Heart left ventricle (tissue), 16 donors: Measurements from ENCODE around the gene SLC8B1. TPM values are rescaled to one million over a fixed set of nuclear protein-coding genes. Genes with fewer than 3 reads are reported as not detected.
A peak's percentile ranks its signal among the peaks of the same experiment; 100 is the strongest.

Experiments
- ATAC-seq, 4 donors: fragments of 200-7000 bp; cut with Tn5 transposase; one replicate each; pipeline ENCODE4 v1.9.1; 2020 to 2022; ENCODE audit warnings: moderate library complexity in 4 of 4, mild to moderate bottlenecking in 3 of 4, moderate number of reproducible peaks in 1 of 4
- DNase-seq, 5 donors: peaks; one replicate each; pipeline ENCODE4 v3.0.0-alpha.2; 2020
- H3K27ac ChIP-seq, 12 donors: fragments of 200-600 bp; sonication (generic) in 4 of 12; one replicate each; pipeline versions ENCODE4 v1.5.0 to v1.8.0; 2016 to 2022; ENCODE audit warnings: mild to moderate bottlenecking in 2 of 12
- H3K27me3 ChIP-seq, 9 donors: fragments of 200-600 bp; sonication (generic) in 2 of 9; one replicate each; pipeline versions ENCODE4 v1.5.1 to v1.8.0; 2016 to 2022; ENCODE audit warnings: mild to moderate bottlenecking in 3 of 9
- H3K36me3 ChIP-seq, 9 donors: fragments of 200-600 bp; sonication (generic) in 2 of 9; one replicate each; pipeline versions ENCODE4 v1.5.0 to v1.8.0; 2018 to 2022; ENCODE audit warnings: mild to moderate bottlenecking in 2 of 9
- H3K4me1 ChIP-seq, 12 donors: fragments of 200-600 bp; sonication (generic) in 4 of 12; one replicate each; pipeline versions ENCODE4 v1.5.0 to v1.8.0; 2016 to 2022; ENCODE audit warnings: mild to moderate bottlenecking in 3 of 12
- H3K4me3 ChIP-seq, 12 donors: fragments of 200-600 bp; sonication (generic) in 4 of 12; one replicate each; pipeline versions ENCODE4 v1.5.0 to v1.8.0; 2017 to 2022; ENCODE audit warnings: mild to moderate bottlenecking in 9 of 12, moderate library complexity in 4 of 12
- H3K9me3 ChIP-seq, 12 donors: fragments of 200-600 bp; sonication (generic) in 4 of 12; one replicate each; pipeline versions ENCODE4 v1.5.0 to v1.8.0; 2016 to 2022; ENCODE audit warnings: mild to moderate bottlenecking in 1 of 12
- POLR2A ChIP-seq, 2 donors: fragments of 450-650 bp; IDR thresholded peaks; one replicate each; pipeline ENCODE4 v1.6.1; 2017; ENCODE audit warnings: antibody characterized with exemption in 2 of 2, mild to moderate bottlenecking in 2 of 2, moderate library complexity in 2 of 2
- WGBS, 4 donors: extraction: QIAGEN DNeasy Blood & Tissue Kit in 2 of 4; methylation state at CpG; one replicate each; pipeline versions ENCODE4 v1.1.5 to v1.1.7; 2013 to 2018; 5-methylcytosine and 5-hydroxymethylcytosine counted together
- intact Hi-C, 10 donors: fragments of 100-400 bp; cut with DNase I; formaldehyde crosslinking; loops; one replicate each; pipeline versions ENCODE4 v1.11.1 to v1.14.2; 2022
- polyA plus RNA-seq, 2 donors: library from polyadenylated mRNA; stranded (reverse); fragments of 200-250 nt; gene quantifications; one replicate each; pipeline ENCODE4 v1.2.3, GENCODE V29; 2013
- total RNA-seq, 9 donors: library from RNA; depleted of rRNA in 2 of 9; stranded (reverse); fragments of >200 nt in 2 of 9; fragmentation: NEBNext Ultra II Directional in 3 of 9; extraction: Animal tissue kit (Norgen Biotek cat#: 25700) in 3 of 9; gene quantifications; one replicate each; pipeline versions ENCODE4 v1.1.0 to v1.2.4, GENCODE V29; 2016 to 2023
- TF ChIP-seq, protein P1 (sequence below), 12 donors: fragments of 200-600 bp; sonication (generic) in 4 of 12; IDR thresholded peaks; one replicate each; pipeline versions ENCODE4 v1.5.0 to v1.8.0; 2018 to 2022; ENCODE audit warnings: antibody characterized with exemption in 12 of 12, mild to moderate bottlenecking in 5 of 12
- donor health status: ischemic (EF 13 %, LVEDD 7.1; RV severe dilation, severe dysfunction).
- donor health status: healthy with polysubstance abuse.
- donor health status: DM: no; HTN: yes; CAD: no.
- donor health status: DM: no; HTN: no; CAD: no.
- donor health status: ischemic (EF 25% LVEDD 6.9; RV normal size, moderate dysfunction).
- donor health status: ischemic (EF 25% LVEDD 5.7; RV mildly dilated, moderate dysfunction).
- donor health status: healthy.
- donor health status: DM: yes; HTN: yes; CAD: no.
- donor health status: ischemic (EF 35%, LVEDD 5.7; RV mildly dilated, moderate dysfunction).
- donor health status: nonischemic (EF 11% LVEDD 7.7; RV severe dilation, severe dysfunction).
- donor health status: DM: yes; HTN: yes; CAD: no.
- donor health status: PGD.
- donor health status: ischemic (EF 29% LVEDD 5.4; RV normal size, mild dysfunction).
- donor health status: nonischemic (EF 23%, LVEDD 6.1; RV moderate dilation, normal function).

Gene SLC8B1
- total and polyA plus RNA-seq, 11 donors, result 8.8 to 33.2 (median 11.1) TPM

- Histone ChIP-seq H3K9me3 (no peaks in the 10 kb centered on the region), H3K27me3 (no peaks in the 10 kb centered on the region), H3K4me3 (no peak overlapping the region), H3K36me3 (no peaks in the 10 kb centered on the region), H3K4me1 (no peaks in the 10 kb centered on the region), H3K27ac (no peak overlapping the region)
- ATAC-seq, result no peak
- TF ChIP-seq POLR2A (IDR thresholded peaks at IDR 0.05), result no peak
- TF ChIP-seq, protein P1, sequence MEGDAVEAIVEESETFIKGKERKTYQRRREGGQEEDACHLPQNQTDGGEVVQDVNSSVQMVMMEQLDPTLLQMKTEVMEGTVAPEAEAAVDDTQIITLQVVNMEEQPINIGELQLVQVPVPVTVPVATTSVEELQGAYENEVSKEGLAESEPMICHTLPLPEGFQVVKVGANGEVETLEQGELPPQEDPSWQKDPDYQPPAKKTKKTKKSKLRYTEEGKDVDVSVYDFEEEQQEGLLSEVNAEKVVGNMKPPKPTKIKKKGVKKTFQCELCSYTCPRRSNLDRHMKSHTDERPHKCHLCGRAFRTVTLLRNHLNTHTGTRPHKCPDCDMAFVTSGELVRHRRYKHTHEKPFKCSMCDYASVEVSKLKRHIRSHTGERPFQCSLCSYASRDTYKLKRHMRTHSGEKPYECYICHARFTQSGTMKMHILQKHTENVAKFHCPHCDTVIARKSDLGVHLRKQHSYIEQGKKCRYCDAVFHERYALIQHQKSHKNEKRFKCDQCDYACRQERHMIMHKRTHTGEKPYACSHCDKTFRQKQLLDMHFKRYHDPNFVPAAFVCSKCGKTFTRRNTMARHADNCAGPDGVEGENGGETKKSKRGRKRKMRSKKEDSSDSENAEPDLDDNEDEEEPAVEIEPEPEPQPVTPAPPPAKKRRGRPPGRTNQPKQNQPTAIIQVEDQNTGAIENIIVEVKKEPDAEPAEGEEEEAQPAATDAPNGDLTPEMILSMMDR (IDR thresholded peaks at IDR 0.05), result no peak
- no peak for DNase-seq
- intact Hi-C loops, result no loop called here
Observed at GRCh38 chr12:113351089-113351488, 16.2 kb upstream of the SLC8B1 start.

- no peaks in the 10 kb centered on the region for H3K36me3 ChIP-seq
- no peak for DNase-seq
- no peaks in the 10 kb centered on the region for H3K9me3 ChIP-seq
- ATAC-seq, result peak in 1 of 4 donors; percentile 33
- no peak overlapping the region for H3K27ac ChIP-seq
- WGBS, 4 donors, result 55 to 69% (median 64%) methylated on average over 17 to 19 of the region's 19 CpGs
- H3K4me1 ChIP-seq, result no peaks in the 10 kb centered on the region
- H3K4me3 ChIP-seq, result no peak overlapping the region
- TF ChIP-seq POLR2A (IDR thresholded peaks at IDR 0.05), result no peak
- TF ChIP-seq, protein P1 (IDR thresholded peaks at IDR 0.05), result no peak
- intact Hi-C loops, result no loop called here
- H3K27me3 ChIP-seq, result no peaks in the 10 kb centered on the region
Observed at GRCh38 chr12:113348849-113349536, 14.1 kb upstream of the SLC8B1 start.

- H3K27ac ChIP-seq, result no peak overlapping the region
- DNase-seq (no peak), ATAC-seq (no peak)
- 75 to 89% (median 85%) methylated on average over 2 of the region's 2 CpGs for WGBS, 4 donors
- H3K36me3 ChIP-seq, result no peaks in the 10 kb centered on the region
- no peak for TF ChIP-seq POLR2A (IDR thresholded peaks at IDR 0.05)
- TF ChIP-seq, protein P1 (IDR thresholded peaks at IDR 0.05), result no peak
- H3K4me3 ChIP-seq, result no peak overlapping the region
- no peaks in the 10 kb centered on the region for H3K27me3 ChIP-seq
- H3K4me1 ChIP-seq, result no peaks in the 10 kb centered on the region
- intact Hi-C loops, result no loop called here
- no peaks in the 10 kb centered on the region for H3K9me3 ChIP-seq
Observed at GRCh38 chr12:113347892-113348291, 13.0 kb upstream of the SLC8B1 start.

DNA sequence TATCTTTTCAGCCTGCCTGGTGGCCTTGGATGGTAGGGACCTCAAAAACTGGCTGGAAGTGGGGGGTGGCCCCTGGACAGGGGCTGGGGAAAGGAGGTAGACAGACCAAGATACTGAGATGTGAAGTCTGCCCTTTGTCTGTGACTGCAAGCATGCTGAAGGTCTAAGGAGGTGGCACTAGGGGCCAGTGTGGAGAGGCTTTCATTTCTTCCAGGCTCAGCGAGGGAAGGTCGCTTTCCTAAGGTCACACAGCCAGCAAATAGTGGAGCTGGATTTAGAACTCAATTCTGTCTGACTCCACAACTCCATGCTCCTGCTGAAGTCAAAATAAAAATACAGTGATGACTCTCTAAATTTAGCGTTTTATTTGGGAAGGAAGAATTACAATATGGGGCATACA, 12.2 kb upstream of the SLC8B1 start:
- no peaks in the 10 kb centered on the region for H3K9me3 ChIP-seq
- no peak overlapping the region for H3K4me3 ChIP-seq
- ATAC-seq (no peak), DNase-seq (no peak)
- H3K36me3 ChIP-seq, result no peaks in the 10 kb centered on the region
- intact Hi-C loops, result no loop called here
- TF ChIP-seq, protein P1 (IDR thresholded peaks at IDR 0.05), result no peak
- TF ChIP-seq POLR2A (IDR thresholded peaks at IDR 0.05), result no peak
- WGBS, 4 donors, result 87 to 95% (median 92%) methylated on average over 3 of the region's 3 CpGs
- H3K27me3 ChIP-seq, result no peaks in the 10 kb centered on the region
- H3K27ac ChIP-seq, result no peak overlapping the region
- H3K4me1 ChIP-seq, result no peaks in the 10 kb centered on the region
